ENCODE measurements around the gene REEP2. TPM values are rescaled to one million over a fixed set of nuclear protein-coding genes. Genes with fewer than 3 reads are reported as not detected.

Gene REEP2
- polyA plus RNA-seq, 1 donor from 2014 or later = not detected

DNA sequence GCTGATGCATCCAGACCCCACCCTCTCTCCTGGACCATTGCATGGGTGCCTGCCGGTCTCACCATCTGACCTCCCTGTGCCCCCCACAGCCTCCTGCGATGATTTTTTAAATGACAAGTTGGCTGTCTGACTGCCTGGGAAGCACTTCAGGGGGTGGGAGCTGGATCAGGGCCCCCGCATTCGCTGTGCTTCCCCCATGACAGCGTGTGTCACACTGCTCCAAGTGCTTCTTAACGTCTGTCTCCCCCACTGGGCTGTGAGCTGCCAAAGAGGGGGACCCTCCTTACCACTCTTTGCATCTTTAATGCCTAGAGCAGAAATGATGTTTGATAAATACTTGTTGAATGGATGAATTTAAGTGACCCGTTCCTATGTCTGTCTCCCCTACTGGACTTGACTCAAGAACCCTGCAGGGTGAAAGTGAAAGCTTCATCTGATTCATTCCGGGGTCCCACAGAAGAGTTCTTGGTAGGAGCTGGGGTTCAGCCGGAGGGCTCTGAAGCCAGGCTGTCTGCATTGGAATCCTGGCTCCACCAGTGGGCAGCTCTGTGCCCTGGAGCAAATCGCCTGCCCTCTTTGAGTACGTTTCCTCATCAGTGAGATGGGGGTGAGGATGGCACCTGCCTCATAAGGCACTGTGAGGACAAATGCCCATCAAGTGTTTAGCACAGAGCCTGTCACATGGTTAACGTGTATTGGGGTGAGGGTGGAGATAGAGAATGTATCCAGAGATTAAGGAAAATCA lies 18.8 kb downstream of the REEP2 start:
- H3K9me3 Mint-ChIP-seq = no peaks in the 10 kb centered on the region
- peak overlapping the region in 1 of 4 donors; percentile 66 for H3K4me3 Mint-ChIP-seq
- no peaks in the 10 kb centered on the region for H3K36me3 Mint-ChIP-seq
- H3K27ac Mint-ChIP-seq = peak overlapping the region in 2 of 3 donors; percentile 64 to 91
- H3K4me1 Mint-ChIP-seq = peaks cover 18 to 27% (median 19%) of the 10 kb centered on the region in 3 donors
- peaks cover 1% of the 10 kb centered on the region for H3K27me3 Mint-ChIP-seq

DNA sequence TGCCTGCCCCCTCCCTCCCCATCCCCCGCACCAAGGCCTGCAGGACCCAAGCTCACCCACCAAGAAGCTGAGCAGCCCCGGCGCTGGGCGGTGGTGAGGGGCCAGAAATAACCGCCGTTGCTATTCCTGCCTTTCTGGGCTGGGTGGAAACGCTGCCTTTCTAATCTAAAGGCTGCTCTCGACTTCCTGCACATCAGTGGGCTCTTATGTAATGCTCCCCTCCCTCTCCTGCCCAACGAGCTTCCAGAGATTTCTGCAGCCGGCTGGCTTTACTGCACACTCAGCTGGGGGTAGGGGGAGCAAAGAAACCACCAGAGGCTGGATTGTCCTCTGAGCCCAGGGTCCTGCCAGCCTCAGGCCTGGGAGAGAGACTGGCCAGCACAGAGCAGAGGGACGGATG lies 19.5 kb downstream of the REEP2 start:
- Mint-ChIP-seq H3K36me3 (no peaks in the 10 kb centered on the region), H3K27ac (peak overlapping the region in 2 of 3 donors; percentile 76 to 83), H3K9me3 (no peaks in the 10 kb centered on the region), H3K4me1 (peaks cover 18 to 27% (median 19%) of the 10 kb centered on the region in 3 donors), H3K4me3 (peak overlapping the region in 2 of 4 donors; percentile 28 to 66), H3K27me3 (peaks cover 1% of the 10 kb centered on the region)

DNA sequence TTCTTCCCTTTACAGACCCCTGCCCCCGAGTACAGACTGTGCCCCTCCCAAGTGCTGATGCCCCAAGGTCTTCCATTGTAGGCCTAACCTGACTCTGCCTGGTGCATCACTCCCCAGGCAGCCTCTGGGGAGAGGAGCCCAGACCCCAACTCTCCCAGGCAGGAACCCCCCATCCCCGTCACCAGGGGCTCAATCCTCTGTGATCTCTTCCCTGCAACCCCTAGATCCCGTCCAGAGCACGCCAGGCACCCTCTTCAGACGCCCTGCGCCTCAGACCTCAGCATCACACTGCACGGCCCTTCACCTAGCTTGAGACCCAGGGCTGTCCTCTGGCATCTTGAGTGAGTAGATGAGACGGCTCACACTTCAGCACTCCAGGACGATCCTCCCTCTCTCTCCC lies 20.0 kb downstream of the REEP2 start:
- H3K27ac Mint-ChIP-seq = peak overlapping the region; percentile 16 to 83 (median 76)
- H3K4me1 Mint-ChIP-seq = peaks cover 18 to 27% (median 19%) of the 10 kb centered on the region in 3 donors
- H3K4me3 Mint-ChIP-seq = peak overlapping the region; percentile 5 to 86 (median 57)
- H3K36me3 Mint-ChIP-seq = no peaks in the 10 kb centered on the region
- no peaks in the 10 kb centered on the region for H3K9me3 Mint-ChIP-seq
- H3K27me3 Mint-ChIP-seq = peaks cover 1% of the 10 kb centered on the region

- no peaks in the 10 kb centered on the region for H3K9me3 Mint-ChIP-seq
- H3K27ac Mint-ChIP-seq = peak overlapping the region; percentile 50 to 83 (median 76)
- peaks cover 1% of the 10 kb centered on the region for H3K27me3 Mint-ChIP-seq
- H3K4me3 Mint-ChIP-seq = peak overlapping the region in 3 of 4 donors; percentile 5 to 86 (median 82)
- H3K4me1 Mint-ChIP-seq = peaks cover 18 to 27% (median 19%) of the 10 kb centered on the region in 3 donors
- H3K36me3 Mint-ChIP-seq = no peaks in the 10 kb centered on the region
These were observed 20.6 kb downstream of the REEP2 start for GRCh38 chr5:138459311-138459933.

DNA sequence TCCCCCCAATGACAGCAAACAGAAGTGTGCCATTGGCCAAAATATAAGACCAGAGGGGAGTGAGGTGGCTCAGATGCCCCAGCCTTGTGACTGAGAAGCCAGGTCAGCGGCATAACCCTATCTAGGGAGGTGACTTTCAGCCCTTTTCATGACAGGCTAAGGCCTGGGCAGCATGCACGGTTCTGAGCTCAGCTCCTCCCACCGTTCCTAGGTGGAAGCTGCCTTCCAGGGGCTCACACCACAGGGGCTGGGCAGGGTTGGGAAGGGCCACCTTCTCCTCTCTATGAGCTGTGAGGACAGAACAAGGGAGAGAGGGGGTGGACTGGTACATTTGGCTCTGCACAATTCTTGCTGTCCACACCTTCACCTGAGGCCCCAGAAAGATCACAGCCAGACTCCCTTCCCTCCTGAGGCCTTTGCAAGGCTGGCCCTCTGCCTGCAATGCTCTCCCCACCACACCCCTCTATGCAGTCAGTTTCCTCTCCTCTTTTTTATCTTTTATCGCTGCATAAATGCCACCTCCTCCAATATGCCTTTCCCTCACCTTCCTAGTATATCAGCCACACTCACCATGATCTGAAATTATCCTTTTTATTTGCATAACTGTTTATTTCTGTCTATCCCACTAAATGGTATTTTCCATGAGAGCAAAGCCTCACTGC lies 21.3 kb downstream of the REEP2 start:
- no peaks in the 10 kb centered on the region for H3K9me3 Mint-ChIP-seq
- no peaks in the 10 kb centered on the region for H3K36me3 Mint-ChIP-seq
- H3K4me3 Mint-ChIP-seq = peak overlapping the region in 2 of 4 donors; percentile 23 to 87
- peaks cover 18 to 27% (median 19%) of the 10 kb centered on the region in 3 donors for H3K4me1 Mint-ChIP-seq
- peaks cover 1% of the 10 kb centered on the region for H3K27me3 Mint-ChIP-seq
- peak overlapping the region in 2 of 3 donors; percentile 57 to 64 for H3K27ac Mint-ChIP-seq

GRCh38 chr5:138461343-138462125 lies 22.7 kb downstream of the REEP2 start:
- Mint-ChIP-seq H3K27me3 (peaks cover 1% of the 10 kb centered on the region), H3K36me3 (no peaks in the 10 kb centered on the region), H3K4me1 (peaks cover 18 to 22% (median 21%) of the 10 kb centered on the region in 3 donors), H3K9me3 (no peaks in the 10 kb centered on the region), H3K27ac (peak overlapping the region; percentile 9 to 69 (median 66)), H3K4me3 (peak overlapping the region in 3 of 4 donors; percentile 8 to 87 (median 35))

GRCh38 chr5:138463419-138464007 lies 24.7 kb downstream of the REEP2 start:
- Mint-ChIP-seq H3K27ac (peak overlapping the region; percentile 80 to 95 (median 91)), H3K4me3 (peak overlapping the region; percentile 85 to 97 (median 91)), H3K27me3 (peaks cover 5% of the 10 kb centered on the region), H3K9me3 (no peaks in the 10 kb centered on the region), H3K4me1 (peaks cover 22 to 30% (median 27%) of the 10 kb centered on the region in 3 donors), H3K36me3 (peaks cover 3% of the 10 kb centered on the region)

- H3K36me3 Mint-ChIP-seq = peaks cover 3% of the 10 kb centered on the region
- H3K27me3 Mint-ChIP-seq = peaks cover 5% of the 10 kb centered on the region
- H3K9me3 Mint-ChIP-seq = no peaks in the 10 kb centered on the region
- peaks cover 22 to 26% (median 24%) of the 10 kb centered on the region in 3 donors for H3K4me1 Mint-ChIP-seq
- peak overlapping the region; percentile 80 to 95 (median 91) for H3K27ac Mint-ChIP-seq
- peak overlapping the region; percentile 85 to 97 (median 91) for H3K4me3 Mint-ChIP-seq
These were observed 25.1 kb downstream of the REEP2 start for GRCh38 chr5:138464008-138464387.

- H3K4me3 Mint-ChIP-seq = peak overlapping the region; percentile 85 to 97 (median 91)
- peaks cover 5% of the 10 kb centered on the region for H3K27me3 Mint-ChIP-seq
- peaks cover 17 to 20% (median 17%) of the 10 kb centered on the region in 3 donors for H3K4me1 Mint-ChIP-seq
- no peaks in the 10 kb centered on the region for H3K9me3 Mint-ChIP-seq
- H3K27ac Mint-ChIP-seq = peak overlapping the region; percentile 80 to 95 (median 88)
- peaks cover 3% of the 10 kb centered on the region for H3K36me3 Mint-ChIP-seq
These were observed 25.8 kb downstream of the REEP2 start for GRCh38 chr5:138464388-138465260.

DNA sequence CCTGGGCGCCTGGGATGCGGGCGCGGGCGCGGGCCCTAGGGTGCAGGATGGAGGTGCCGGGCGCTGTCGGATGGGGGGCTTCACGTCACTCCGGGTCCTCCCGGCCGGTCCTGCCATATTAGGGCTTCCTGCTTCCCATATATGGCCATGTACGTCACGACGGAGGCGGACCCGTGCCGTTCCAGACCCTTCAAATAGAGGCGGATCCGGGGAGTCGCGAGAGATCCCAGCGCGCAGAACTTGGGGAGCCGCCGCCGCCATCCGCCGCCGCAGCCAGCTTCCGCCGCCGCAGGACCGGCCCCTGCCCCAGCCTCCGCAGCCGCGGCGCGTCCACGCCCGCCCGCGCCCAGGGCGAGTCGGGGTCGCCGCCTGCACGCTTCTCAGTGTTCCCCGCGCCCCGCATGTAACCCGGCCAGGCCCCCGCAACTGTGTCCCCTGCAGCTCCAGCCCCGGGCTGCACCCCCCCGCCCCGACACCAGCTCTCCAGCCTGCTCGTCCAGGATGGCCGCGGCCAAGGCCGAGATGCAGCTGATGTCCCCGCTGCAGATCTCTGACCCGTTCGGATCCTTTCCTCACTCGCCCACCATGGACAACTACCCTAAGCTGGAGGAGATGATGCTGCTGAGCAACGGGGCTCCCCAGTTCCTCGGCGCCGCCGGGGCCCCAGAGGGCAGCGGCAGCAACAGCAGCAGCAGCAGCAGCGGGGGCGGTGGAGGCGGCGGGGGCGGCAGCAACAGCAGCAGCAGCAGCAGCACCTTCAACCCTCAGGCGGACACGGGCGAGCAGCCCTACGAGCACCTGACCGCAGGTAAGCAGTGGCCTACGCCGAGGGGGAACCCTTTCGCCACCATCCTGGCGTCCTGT lies 26.6 kb downstream of the REEP2 start, which contains the start of gene EGR1:
Gene EGR1 (plus strand): TSS at position 219 of the 864 bp plus-strand sequence. CDS start 283 bp downstream, at position 502.
- H3K27ac Mint-ChIP-seq = peak within 1 kb of the TSS; percentile 80 to 95 (median 88)
- peaks cover 3% of the 10 kb centered on the region for H3K36me3 Mint-ChIP-seq
- no peaks in the 10 kb centered on the region for H3K9me3 Mint-ChIP-seq
- peaks cover 12 to 18% (median 14%) of the 10 kb centered on the region in 3 donors for H3K4me1 Mint-ChIP-seq
- H3K27me3 Mint-ChIP-seq = peaks cover 4% of the 10 kb centered on the region
- peak within 1 kb of the TSS; percentile 85 to 97 (median 91) for H3K4me3 Mint-ChIP-seq

DNA sequence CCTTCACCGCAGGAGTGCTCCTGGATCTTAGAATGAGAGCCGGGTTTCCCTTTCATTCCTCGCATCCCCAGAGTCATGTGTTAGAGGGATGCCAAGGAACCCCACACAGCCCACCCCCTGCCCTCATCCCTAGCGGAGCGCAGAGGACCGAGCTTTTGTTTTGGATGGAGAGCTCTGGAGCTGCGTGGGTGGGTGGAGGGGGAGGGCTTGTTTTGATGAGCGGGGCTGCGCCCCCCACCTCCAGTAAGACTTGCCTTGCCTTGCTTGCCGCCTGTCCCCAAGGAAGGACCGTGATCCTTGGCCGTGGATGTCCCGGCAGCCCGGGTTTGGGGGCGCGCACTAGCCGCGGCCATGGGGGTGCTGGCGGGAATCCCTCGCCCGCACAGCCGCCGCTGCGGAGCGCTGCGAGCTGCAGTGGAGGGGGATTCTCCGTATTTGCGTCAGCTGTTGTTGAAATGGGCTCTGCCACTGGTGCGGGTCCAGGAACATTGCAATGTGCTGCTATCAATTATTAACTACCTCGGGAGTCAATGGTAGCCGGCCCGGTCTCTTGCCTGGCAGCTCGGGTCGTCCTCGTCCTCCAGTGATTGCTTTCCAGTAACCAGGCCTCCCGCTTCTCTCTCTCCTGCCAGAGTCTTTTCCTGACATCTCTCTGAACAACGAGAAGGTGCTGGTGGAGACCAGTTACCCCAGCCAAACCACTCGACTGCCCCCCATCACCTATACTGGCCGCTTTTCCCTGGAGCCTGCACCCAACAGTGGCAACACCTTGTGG lies 27.5 kb downstream of the REEP2 start:
- H3K27me3 Mint-ChIP-seq = peaks cover 4% of the 10 kb centered on the region
- peaks cover 6 to 13% (median 9%) of the 10 kb centered on the region in 3 donors for H3K4me1 Mint-ChIP-seq
- H3K36me3 Mint-ChIP-seq = peaks cover 3% of the 10 kb centered on the region
- no peaks in the 10 kb centered on the region for H3K9me3 Mint-ChIP-seq
- H3K27ac Mint-ChIP-seq = peak overlapping the region in 2 of 3 donors; percentile 57 to 80
- peak overlapping the region; percentile 85 to 93 (median 88) for H3K4me3 Mint-ChIP-seq
